HG03108 (cell line): ENCODE results near the gene SARS1.
A peak's percentile ranks its signal among the peaks of the same experiment; 100 is the strongest.
"Not testable (repeated sequence)": the region's sequence is repeated elsewhere in the genome, so short reads cannot be mapped to it uniquely, and the experiment has no call there.

ENCODE experiments used
- ATAC-seq: cut with Tn5 transposase; IDR thresholded peaks from one replicate; pipeline ENCODE4 v1.9.1; 2021; ENCODE audit warnings: moderate library complexity; ENCODE audit not compliant: unreplicated experiment

SARS1 gene

DNA sequence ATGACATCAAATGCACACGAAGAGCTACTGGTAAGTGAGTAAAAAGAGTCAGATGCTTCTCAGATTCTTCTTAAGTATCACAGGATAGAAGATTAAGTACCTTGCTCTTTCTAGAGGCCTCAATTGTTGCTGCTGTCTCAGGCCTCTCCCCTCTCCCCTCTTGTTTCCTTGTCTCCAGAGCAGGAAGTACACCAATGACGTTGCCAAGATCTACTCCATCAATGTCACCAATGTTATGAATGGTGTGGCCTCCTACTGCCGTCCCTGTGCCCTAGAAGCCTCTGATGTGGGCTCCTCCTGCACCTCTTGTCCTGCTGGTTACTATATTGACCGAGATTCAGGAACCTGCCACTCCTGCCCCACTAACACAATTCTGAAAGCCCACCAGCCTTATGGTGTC lies 21.3 kb upstream of the SARS1 start:
- no peak for ATAC-seq

DNA sequence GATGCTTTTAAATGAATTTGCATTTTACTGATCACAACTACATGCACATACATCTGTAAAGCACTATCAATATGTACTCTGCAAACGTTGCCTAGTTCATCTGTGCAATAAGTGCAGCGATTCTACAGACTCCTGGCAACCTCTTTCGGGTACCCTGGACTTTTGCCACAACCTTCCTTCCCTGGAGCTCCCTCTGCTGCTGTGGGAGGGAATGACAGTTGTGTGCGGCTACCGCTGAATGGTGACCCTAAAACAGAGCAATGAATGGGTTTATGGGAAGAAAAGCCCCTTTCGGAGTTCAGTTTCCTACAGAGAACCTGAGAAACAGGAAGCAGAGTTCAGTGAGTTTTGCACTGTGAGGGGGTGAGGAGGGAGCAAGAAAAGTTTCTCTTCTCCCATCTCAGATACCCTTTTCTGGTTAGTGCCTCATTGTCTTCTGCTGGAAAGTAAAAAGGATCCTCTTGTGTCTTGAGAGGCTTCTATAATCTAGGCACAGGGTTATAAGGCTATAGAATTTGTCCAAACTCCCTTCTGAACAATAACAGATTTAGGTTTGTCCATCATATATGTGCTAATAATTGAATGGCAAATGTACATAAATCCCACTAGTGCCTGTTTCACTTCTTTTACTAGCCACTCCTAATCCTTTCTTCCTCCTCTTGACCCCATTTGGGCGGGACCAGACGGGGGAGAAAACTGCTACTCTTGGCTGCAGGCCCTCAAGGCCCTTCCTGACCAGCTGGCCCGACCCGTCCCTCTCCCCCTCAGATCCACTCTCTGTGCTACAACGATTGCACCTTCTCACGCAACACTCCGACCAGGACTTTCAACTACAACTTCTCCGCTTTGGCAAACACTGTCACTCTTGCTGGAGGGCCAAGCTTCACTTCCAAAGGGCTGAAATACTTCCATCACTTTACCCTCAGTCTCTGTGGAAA lies 19.8 kb upstream of the SARS1 start:
- no peak for ATAC-seq

DNA sequence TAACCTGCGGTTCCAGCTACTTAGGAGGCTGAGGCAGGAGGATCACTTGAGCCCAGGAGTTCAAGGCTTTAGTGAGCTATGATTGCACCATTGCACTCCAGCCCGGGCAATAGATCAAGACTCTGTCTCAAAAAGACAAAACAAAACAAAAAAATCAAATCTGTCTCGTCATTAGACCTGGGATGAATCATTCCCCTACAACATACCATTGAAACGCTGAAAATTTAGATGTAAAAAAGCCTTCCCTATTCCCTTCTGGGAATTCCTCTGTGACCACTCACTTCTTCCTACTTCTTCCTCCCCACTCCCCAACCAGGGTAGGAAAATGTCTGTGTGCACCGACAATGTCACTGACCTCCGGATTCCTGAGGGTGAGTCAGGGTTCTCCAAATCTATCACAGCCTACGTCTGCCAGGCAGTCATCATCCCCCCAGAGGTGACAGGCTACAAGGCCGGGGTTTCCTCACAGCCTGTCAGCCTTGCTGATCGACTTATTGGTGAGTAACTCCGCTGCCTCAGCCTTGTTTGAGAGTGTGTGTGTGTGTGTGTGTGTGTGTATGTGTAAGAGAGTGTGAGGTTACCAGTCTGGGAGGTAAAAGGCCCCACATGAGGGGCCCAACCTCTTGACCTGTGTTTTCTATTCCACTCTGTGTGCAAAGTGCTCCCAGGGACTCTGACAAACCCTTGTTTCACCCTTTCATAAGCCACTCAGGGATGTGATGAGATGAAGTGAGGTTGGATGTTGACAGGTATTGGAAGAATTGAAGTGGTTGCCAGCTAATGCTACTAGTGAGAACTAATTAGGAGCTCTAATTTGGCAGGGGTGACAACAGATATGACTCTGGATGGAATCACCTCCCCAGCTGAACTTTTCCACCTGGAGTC lies 16.3 kb upstream of the SARS1 start:
- ATAC-seq = no peak

DNA sequence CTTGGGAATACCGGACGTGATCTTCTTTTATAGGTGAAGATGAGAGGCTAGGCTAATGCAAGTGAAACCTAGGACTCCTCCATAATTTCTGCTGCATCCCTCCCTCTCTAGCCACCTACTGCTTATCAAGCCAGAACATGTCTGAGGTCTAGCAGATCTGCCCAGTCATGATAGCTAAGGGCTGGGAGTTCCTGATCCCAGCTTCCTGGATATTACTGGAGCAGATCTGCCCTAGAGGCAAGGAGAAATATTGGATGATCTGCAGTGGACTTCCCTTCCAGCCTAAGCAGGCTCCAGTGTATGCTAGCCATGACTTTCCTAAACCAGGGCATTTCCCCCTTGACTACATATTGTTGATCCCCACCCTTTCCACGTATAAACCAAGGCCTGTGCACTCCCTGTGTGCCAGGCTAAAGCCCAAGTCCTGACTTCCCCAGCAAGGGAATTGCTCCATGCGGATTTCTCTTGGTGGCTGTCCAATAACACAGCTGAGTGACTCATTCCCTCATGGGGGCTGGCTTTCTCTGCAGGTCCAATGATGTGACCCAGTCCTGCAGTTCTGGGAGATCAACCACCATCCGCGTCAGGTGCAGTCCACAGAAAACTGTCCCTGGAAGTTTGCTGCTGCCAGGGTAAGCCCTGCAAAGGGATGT lies 15.5 kb upstream of the SARS1 start:
- no peak for ATAC-seq

DNA sequence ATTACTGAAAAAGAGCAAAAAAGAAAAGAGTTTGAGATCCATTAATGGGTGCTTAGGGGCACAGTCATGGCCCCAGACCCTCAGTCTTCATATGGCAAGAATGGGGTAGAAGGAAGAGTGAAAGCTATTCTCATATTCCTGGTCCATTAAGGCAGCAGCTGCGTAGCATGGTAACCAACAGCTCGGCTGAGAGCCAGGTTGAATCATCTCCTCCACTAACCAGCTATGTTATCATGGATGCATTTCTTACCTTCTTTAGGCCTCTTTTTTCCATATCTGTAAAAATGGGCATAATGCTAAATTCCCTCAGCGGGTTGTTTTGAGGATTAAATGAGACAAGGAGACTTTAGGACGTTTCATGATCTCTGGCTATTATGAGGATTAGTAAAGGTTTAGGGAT lies 15.0 kb upstream of the SARS1 start:
- no peak for ATAC-seq

DNA sequence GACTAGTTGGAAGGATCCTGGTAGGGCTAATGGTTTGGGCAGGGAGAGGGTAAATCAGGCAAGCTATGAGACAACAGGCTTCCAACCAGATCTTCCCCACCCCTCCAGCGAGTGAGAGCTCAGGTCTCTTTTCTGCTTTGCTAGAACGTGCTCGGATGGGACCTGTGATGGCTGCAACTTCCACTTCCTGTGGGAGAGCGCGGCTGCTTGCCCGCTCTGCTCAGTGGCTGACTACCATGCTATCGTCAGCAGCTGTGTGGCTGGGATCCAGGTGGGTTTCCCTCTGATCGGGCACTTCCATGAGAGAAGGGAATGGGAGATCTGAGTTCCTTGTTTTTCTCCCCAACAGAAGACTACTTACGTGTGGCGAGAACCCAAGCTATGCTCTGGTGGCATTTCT lies 14.0 kb upstream of the SARS1 start:
- no peak for ATAC-seq

DNA sequence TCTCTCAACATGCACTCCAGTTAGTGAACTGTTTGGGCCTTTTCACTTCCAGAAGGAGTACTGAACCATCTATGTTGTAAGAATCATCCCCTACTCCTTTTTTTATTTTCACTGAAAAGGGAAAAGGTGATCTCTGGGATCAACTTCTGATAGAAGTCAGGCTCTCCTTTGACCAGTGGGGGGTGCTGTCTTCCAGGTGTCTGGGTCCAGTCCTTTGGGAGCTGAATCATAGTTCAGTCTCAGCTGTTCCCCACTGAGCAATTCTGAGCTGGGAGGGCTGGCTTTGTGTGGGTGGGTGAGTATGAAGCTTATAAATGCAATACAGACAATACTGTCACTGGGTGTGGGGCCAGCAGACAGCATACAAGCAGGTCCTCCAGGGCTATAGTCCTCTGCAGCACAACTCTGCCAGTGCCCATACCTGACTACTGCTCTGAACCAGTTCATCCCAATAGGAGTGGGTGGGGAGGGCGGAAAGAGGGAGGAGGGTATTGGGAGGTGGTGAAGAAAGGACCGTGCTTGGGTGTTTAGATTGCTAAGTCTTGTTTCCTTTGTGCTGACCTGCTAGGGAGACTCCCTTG lies 12.5 kb upstream of the SARS1 start:
- ATAC-seq = no peak

DNA sequence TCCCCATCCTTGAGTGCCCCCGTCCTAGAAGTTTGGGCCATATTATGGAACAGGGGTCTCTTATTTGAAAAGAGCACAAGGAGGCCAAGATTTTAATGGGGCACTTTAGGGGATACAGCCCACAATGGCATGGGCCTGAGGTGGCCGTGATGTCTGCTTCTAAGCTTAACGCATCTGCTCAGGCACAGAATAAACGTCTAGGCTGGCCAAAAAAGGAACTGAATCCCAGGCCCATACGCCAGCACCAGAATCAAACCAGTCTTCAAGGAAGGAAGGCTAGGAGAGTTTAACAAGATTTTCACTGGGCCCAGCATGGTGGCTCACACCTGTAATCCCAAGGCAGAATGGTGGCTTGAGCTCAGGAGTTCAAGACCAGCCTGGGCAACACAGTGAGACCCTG lies 9.2 kb upstream of the SARS1 start:
- ATAC-seq = no peak

DNA sequence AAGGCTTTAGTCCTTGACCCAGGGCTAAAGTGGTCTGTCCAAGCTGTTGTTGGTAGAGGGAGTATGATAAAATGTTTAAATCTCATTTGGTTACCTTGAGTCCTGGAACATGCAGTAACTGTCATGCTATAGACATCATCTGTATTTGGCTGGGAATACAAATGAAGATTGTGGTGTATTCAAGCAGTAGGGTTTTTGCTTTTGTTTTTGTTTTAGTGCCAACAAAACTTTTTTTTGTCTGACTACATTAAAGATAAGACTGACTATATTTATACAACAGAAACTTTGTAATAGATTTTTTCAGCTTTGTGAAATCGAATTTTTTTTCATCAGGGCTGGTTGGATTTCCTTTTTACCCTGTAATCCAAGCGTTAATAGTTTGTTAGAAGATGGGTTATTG lies 7.4 kb upstream of the SARS1 start:
- ATAC-seq = no peak

DNA sequence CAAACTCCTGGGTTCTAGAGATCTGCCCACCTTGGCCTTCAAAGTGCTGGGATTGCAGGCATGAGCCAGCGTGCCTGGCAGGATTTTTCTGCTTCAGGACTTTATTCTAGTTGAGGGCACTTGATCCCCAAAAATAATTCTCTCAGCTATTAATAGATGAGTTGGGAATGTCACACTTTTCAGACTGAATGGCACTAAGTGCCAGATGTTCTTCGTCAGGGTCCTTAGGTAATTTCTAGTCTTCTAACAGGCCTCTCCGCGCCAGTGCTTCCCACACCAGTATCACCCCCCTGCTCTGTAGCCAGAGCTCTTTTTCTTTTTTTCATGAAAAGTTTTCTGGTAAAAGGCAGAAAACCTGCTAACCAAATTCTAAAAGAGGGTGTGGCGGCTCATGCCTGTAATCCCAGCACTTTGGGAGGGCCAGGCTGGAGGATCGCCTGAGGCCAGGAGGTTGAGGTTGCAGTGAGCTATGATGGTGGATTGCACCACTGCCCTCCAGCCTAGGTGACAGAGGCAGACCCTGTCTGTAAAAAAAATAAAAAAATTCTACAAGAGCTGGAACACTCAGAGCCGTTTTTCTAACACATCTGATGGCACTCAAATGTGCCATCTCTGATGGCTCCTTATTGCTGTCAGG lies 6.1 kb upstream of the SARS1 start:
- no peak for ATAC-seq

DNA sequence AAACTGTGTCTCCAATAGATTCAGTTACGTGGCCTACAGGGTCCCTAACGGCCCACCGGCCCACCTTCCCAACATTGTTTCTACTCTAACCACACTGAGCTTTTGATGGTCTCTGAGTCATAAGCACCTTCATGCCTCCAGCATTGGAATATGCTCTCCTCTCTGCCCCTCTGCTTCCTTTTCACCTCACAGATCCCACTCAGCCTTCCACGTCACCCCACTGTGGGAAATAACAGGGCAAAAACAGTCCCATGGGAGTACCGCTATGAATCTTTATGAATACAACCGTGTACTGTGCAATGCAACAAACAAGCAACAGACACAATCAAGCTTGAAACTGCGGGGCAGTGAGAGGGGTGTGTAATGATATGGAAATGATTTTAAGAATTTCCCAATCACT lies 5.3 kb upstream of the SARS1 start:
- ATAC-seq = no peak

DNA sequence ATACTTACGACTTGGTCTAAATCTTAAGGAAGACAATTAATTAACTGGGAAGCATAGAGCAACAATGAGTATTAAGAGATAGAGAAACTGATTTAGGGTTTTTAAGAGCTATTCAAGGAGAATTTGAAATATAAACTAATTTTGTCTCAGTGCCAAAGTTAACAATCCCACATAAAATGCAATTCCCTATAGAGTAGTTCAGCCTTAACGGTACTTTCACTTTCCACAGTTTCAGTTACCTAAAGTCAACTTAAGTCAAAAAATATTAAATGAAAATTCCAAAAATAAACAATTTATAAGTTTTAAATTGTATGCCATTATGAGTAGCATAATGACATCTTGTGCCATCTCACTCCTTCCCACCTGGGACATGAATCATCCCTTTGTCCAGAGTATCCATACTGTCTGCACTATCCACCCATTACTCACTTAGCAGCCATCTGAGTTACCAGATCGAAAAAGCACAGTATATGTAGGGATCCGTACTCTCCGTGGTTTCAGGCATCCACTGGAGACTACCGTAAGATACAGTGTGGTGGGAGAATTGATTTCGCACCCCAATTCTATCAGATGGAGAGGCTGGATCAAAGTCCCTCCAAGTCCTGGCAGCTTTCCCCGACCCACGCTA lies 4.8 kb upstream of the SARS1 start:
- ATAC-seq = no peak

DNA sequence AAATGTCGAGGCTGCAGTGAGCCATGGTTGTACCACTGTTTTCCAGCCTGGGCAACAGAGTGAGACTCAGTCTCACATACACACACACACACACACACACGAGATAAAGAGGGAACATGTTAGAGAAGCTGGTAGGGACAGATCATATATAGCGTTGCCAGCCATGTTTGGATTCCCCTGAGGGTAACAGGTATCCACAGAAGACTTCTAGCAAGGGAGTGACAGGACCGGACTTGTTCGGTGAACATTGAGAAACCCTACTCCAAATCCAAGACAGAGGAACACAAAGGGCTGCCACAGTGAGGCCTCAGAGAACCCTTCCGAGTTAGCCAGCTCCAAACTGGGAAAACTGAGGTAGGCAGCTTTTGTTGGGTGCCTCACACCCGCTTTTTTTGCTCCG lies 3.7 kb upstream of the SARS1 start:
- ATAC-seq = no peak

DNA sequence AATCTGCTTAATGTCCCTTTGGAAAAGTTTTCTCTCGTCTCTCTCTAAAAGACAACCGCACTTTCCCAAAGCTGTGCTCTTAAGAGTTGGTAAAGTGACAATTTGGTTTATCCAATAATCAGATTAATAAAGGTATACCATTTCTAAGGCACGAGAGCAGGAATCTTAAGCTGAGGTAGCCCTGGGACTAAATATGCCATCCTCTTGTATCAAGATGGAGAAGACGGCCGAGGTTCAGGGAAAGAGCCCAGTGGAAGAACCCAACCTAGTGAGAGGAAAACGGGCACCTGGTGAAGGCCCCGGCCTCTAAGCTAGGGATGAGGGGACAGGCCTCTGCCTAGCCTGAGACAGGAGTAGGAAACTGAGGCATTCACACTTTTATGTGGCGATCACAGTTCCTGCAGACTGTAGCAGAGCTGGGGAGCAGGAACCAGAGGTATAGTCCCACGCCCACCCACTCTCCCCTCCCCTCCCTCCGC lies 334 bp upstream of the SARS1 start:
- ATAC-seq = no peak

DNA sequence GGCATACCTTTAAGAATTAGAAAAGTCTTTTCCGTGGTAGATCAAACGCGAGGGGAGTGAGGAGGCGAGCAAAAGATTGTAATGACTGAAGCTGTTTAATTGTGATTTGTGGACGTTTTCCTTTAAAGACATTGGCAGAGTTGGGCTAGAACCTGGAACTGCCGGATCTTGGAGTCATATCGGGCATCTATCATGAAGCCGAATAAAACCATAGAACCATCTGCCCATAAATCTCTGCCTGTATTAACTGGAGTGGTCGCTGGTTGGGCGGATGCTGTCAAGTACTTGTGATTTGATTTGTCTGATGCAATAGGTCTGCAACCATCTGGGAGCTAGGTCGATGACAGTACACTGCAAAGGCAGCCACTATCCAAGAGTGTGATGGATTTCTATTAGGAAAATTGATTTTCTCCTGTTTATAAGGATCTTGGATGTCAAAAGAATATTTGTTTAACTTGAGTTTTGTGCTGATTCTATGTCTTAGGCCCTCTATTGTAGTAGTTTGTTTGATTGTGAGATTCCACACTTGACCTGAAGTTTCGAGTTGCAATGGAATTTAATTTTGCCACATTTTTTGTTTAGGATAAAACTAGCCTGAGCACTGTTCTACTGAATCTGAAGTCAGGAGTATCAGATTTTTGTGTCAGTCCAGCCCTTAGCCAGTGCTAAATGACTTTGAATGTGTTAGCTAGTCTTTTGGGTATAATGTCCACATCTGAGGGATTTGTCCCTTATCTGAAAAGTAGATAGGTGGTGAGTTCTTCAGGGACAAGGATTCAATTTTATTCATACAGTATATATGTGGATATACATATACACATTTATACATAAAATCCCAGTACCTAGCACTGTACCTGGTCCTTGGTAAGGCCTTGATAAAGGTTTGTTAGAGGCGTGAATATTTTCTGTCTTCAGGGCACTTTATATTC lies 1.2 kb downstream of the SARS1 start:
- ATAC-seq = peak; percentile 31

DNA sequence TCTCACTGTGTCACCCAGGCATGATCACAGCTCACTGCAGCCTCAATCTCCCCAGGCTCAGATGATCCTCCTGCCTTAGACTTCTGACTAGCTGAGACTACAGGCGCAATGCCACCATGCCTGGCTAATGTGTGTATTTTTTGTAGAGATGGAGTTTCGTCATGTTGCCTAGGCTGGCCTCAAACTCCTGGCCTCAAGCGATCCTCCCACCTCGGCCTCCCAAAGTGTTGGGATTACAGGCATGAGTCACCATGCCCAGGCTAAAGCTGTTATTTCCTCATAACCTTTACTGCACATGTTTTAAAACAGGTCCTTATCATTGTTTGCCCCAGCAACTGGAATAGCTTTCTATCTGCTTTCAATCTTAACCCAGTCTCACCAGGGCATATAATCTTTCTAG lies 2.9 kb downstream of the SARS1 start:
- no peak for ATAC-seq

DNA sequence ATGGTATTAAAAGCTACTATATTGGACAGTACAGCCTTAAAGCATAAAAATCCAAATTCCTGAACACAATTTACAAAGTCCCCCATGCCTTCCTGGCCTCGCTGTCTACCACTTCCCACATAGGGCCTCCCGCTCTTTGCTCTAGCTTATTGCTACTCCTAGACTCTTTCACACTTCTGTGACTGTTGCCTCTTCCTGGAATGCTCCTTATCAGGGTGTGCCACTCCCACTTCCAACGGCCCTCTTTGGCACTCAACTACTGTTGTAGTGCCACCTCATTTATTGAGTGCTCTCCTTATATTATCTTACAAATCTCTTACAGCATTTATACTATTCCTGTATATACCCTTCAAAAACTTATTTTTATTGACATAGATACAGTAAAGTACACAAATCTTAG lies 4.8 kb downstream of the SARS1 start:
- no peak for ATAC-seq

DNA sequence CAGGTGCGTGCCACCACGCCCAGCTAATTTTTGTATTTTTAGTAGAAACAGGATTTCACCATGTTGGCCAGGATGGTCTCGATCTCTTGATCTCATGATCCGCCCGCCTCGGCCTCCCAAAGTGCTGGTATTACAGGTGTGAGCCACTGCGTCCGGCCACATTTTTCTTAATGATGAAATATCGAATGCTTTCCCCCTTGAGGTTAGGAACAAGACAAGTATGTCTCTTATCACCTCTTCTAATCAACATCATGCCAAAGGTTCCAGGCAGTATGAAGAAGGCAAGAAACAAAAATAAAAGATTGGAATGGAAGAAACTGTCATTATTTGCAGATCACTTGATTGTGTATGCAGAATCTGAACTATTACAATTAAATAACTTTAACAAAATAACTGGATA lies 7.5 kb downstream of the SARS1 start:
- not testable (repeated sequence) for ATAC-seq

DNA sequence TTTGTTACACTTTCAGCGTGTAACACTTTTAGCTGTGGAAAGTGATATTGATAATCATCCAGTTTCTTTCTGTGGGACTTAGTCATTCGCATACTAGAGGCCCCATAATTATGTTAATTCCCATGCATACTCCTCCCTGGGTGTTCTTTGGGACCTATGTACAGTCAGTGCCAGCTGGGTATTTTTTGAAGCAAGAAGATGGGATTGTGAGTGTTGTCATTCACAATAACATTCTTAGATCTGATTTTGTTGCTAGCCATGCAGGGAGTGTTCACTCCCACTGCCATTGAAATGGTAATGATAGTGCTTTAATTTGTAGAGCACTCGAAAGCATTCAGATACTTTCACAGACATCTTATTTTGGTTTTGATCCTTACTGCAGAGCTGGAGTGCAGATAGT lies 11.6 kb downstream of the SARS1 start:
- no peak for ATAC-seq
